Skeletal muscle satellite cell (primary cell): Measurements from ENCODE around the gene USP7.
"Not testable (repeated sequence)": the region's sequence is repeated elsewhere in the genome, so short reads cannot be mapped to it uniquely, and the experiment has no call there.

Experiments used
- H3K27me3 ChIP-seq: 2 replicates; pipeline ENCODE4 v1.7.0; 2013; ENCODE audit warnings: low read length; ENCODE audit not compliant: control insufficient read depth, insufficient read depth
- H3K36me3 ChIP-seq: 2 replicates; pipeline ENCODE4 v1.7.0; 2013; ENCODE audit warnings: mild to moderate bottlenecking, control low read depth, low read length; ENCODE audit not compliant: insufficient read depth
- H3K4me1 ChIP-seq: 2 replicates; pipeline ENCODE4 v1.7.0; 2013; ENCODE audit warnings: low read length; ENCODE audit not compliant: control insufficient read depth, insufficient read depth
- H3K4me2 ChIP-seq: 2 replicates; pipeline ENCODE4 v1.7.0; 2013; ENCODE audit warnings: mild to moderate bottlenecking, low read length
- H3K4me3 ChIP-seq: 2 replicates; pipeline ENCODE4 v1.7.0; 2013; ENCODE audit warnings: low read length
- H3K9ac ChIP-seq: 2 replicates; pipeline ENCODE4 v1.7.0; 2013; ENCODE audit warnings: mild to moderate bottlenecking, low read depth, low read length, moderate library complexity
- H3K9me3 ChIP-seq: replicated peaks from 2 replicates; pipeline ENCODE4 v1.7.0; 2013; ENCODE audit warnings: mild to moderate bottlenecking, control low read depth, low read length

USP7 gene

DNA sequence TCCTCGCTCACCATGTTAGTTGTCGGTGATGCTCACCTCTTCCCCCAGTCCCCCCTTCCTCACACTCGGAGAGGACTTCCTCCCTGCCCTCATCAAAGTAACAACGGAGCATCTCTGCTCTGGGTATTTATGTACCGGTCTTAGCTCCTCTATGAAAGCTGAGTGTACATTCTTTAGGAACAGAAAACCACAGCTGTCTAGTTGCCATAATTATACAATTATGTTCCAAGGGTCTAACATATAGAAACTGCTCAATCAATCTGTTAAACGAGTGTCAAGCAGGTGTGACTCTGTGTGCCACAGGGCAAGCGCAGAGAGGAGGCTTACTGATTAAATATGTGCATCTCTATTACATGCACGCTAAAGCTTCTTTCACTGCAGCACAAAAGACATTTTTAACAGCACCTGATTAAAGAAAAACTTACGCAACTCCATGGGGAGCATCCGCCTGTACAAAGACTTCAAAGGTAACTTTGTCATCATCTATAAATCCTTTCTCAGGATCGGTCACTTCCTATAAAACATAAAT lies 43.7 kb downstream of the USP7 start:
- no peaks in the 10 kb centered on the region for H3K4me1 ChIP-seq
- no peaks in the 10 kb centered on the region for H3K9me3 ChIP-seq
- no peak overlapping the region for H3K4me2 ChIP-seq
- peaks cover 68% of the 10 kb centered on the region for H3K36me3 ChIP-seq
- no peaks in the 10 kb centered on the region for H3K27me3 ChIP-seq
- H3K9ac ChIP-seq = no peak overlapping the region
- no peak overlapping the region for H3K4me3 ChIP-seq

GRCh38 chr16:8919089-8919933 lies 44.4 kb downstream of the USP7 start:
- no peak overlapping the region for H3K4me3 ChIP-seq
- no peak overlapping the region for H3K4me2 ChIP-seq
- no peaks in the 10 kb centered on the region for H3K27me3 ChIP-seq
- H3K4me1 ChIP-seq = no peaks in the 10 kb centered on the region
- no peak overlapping the region for H3K9ac ChIP-seq
- H3K36me3 ChIP-seq = peaks cover 74% of the 10 kb centered on the region
- no peaks in the 10 kb centered on the region for H3K9me3 ChIP-seq

DNA sequence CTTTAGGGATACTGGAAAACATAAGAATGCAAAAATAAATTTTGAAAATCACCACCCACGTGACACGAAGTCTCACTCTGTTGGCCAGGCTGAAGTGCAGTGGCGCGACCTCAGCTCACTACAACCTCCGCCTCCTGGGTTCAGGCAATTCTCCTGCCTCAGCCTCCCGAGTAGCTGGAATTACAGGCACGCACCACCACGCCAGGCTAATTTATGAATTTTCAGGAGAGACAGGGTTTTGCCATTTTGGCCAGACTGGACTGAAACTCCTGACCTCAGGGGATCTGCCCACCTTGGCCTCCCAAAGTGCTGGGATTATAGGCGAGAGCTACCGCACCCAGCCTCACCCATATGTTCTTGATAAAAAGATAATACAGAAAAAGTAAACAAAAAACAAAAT lies 46.4 kb downstream of the USP7 start:
- not testable (repeated sequence) for H3K27me3 ChIP-seq, H3K4me3 ChIP-seq, H3K4me1 ChIP-seq, H3K9ac ChIP-seq, H3K9me3 ChIP-seq, H3K4me2 ChIP-seq
- H3K36me3 ChIP-seq = peaks cover 78% of the 10 kb centered on the region

DNA sequence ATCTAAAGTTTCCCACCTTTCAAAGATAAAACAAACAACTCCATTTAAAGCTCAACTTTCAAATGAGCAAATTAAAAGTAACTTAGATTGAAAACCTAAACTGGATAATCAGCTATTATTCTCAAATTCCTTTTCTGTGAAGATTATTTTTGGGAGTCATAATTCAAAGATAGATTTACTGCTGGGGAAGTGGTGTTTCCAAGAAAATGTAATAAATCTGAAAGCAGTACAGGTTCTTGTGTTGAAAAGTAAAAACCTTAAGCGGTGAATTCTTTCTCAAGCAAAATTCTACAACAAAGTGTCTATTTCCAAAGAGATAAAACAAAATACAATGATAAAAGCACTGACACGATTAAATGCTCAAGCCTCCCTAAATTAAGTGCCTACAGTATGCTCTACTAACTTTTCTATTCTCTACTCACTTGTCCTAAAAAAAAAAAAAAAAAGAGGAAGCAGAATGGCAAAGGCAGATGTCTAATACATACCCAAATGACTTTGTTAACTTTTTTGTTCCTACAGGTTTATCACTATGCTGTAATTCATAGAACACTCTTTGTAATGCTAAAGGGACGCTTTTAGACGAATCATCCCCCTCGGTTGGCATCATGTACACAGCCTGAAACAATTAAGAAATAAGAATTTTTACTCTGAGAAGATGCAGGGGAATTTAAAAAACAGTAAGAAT lies 47.0 kb downstream of the USP7 start:
- Histone ChIP-seq H3K4me2 (no peak overlapping the region), H3K36me3 (peaks cover 79% of the 10 kb centered on the region), H3K9me3 (no peaks in the 10 kb centered on the region), H3K4me3 (no peak overlapping the region), H3K4me1 (no peaks in the 10 kb centered on the region), H3K9ac (no peak overlapping the region), H3K27me3 (no peaks in the 10 kb centered on the region)

DNA sequence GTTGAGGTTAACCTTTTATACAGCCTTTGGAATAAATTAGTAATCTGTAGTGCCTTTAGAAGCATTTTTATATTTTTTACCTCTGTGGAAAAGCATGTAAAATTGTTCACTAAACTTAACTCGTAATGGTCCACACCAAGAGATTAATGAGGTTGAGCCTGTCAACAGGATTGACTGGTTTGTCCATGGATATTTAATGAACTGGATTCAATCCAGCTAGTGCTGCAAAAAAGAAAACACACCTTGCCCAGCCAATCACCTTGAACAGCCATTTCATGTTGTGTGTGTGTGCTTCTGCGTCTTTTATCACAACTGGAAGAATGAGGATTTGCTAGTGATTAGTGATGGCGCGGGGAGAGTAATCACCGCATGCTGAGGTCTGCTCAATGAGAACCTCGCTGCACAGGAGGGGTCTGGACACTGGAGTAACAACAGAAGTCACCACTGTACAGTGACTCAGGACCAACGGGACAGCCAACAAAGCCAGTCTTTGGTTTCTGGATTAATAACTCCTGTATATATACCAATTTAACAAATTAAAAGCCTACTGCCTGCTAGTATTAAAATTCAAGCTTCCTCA lies 47.9 kb downstream of the USP7 start:
- Histone ChIP-seq H3K4me2 (no peak overlapping the region), H3K9ac (no peak overlapping the region), H3K9me3 (no peaks in the 10 kb centered on the region), H3K4me1 (no peaks in the 10 kb centered on the region), H3K36me3 (peaks cover 79% of the 10 kb centered on the region), H3K4me3 (no peak overlapping the region), H3K27me3 (no peaks in the 10 kb centered on the region)

GRCh38 chr16:8914098-8914497 lies 49.6 kb downstream of the USP7 start:
- Histone ChIP-seq H3K4me2 (no peak overlapping the region), H3K4me3 (no peak overlapping the region), H3K4me1 (no peaks in the 10 kb centered on the region), H3K9ac (no peak overlapping the region), H3K9me3 (no peaks in the 10 kb centered on the region), H3K27me3 (no peaks in the 10 kb centered on the region), H3K36me3 (peaks cover 75% of the 10 kb centered on the region)

GRCh38 chr16:8912793-8913192 lies 50.9 kb downstream of the USP7 start:
- H3K9me3 ChIP-seq = no peaks in the 10 kb centered on the region
- H3K4me2 ChIP-seq = no peak overlapping the region
- H3K4me1 ChIP-seq = no peaks in the 10 kb centered on the region
- no peak overlapping the region for H3K4me3 ChIP-seq
- peaks cover 76% of the 10 kb centered on the region for H3K36me3 ChIP-seq
- no peaks in the 10 kb centered on the region for H3K27me3 ChIP-seq
- H3K9ac ChIP-seq = no peak overlapping the region

DNA sequence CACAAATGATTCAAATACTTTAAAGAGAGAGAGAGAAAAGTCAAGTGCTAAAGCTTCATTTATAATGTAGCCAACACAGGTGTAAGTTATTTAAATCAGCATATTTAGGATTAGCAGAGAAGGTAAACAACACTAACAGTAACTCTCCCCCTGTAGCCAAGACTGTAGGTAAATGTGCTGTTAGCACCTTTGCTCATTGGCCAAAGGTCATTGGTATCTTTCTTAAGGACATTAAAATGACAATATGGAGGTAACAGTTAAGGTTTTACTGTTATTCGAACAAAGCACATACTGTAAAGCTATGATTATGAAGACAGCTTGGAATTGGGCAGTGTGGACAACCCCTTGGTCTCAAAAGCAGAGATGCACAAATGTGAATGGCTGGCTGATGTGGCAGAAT lies 52.9 kb downstream of the USP7 start:
- Histone ChIP-seq H3K4me1 (no peaks in the 10 kb centered on the region), H3K36me3 (peaks cover 82% of the 10 kb centered on the region), H3K9ac (no peak overlapping the region), H3K4me2 (no peak overlapping the region), H3K9me3 (no peaks in the 10 kb centered on the region), H3K27me3 (no peaks in the 10 kb centered on the region), H3K4me3 (no peak overlapping the region)

DNA sequence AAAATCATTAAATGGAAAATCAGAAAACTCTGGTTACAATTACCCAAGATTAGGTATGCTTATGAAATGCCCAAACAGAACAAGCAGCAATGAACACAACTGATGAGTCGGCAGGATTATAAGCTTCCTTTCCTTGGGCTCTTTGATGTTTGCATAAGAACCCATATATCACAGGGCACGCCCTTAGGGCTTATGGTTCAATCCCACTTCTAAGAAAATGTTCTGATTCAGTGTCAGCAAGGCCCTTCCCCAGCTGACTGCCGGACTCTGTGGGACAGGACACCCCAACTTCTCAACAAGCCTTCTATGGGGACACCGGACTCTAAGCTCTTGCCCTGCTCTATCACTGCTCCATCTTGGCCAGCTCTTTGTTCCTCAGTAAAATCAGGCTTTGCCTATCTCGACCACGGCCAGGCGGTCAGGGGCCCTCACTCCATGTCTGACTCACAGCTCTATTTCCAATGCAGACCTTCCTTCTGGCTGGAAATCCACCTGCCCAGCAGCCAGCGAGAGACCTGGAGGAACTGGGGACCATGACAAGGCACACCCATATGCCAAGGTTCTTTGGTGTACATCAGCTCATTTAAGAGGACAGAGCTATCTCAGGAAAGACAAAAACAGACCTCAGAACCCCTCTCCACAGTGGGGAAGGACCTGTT lies 54.8 kb downstream of the USP7 start:
- Histone ChIP-seq H3K9me3 (no peaks in the 10 kb centered on the region), H3K4me2 (no peak overlapping the region), H3K27me3 (no peaks in the 10 kb centered on the region), H3K36me3 (peaks cover 80% of the 10 kb centered on the region), H3K4me3 (no peak overlapping the region), H3K4me1 (no peaks in the 10 kb centered on the region), H3K9ac (no peak overlapping the region)

DNA sequence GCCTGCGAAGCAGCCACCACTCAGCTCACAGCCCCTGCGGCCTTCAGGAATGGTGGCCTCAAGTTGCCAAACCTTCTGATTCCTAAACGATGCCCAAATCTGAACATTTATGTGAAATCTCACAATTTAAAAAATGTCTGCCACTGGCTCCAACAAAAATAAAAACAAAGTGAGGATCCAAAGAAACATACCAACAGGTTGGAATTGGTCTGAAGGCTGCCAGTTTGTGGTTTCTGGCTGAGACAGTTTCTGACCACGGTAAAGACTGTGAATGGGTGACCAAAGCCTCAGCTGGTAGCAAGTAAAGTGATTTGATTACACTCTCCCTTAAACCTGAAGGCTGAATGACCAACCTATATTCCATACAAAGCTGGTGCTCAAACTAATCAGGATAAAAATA lies 56.6 kb downstream of the USP7 start:
- Histone ChIP-seq H3K27me3 (no peaks in the 10 kb centered on the region), H3K9ac (no peak overlapping the region), H3K9me3 (no peaks in the 10 kb centered on the region), H3K36me3 (peaks cover 80% of the 10 kb centered on the region), H3K4me2 (no peak overlapping the region), H3K4me3 (no peak overlapping the region), H3K4me1 (no peaks in the 10 kb centered on the region)
